PC-9 (cell line): ENCODE results near the gene FGF12.

Experiments
- EZH2 ChIP-seq: fragments of 200-600 bp; sonication (generic); IDR thresholded peaks from 2 replicates; pipeline ENCODE4 v1.8.0; 2017; ENCODE audit warnings: antibody characterized with exemption, low read depth
- TF ChIP-seq, protein P1 (sequence below): fragments of 200-600 bp; sonication (generic); conservative IDR thresholded peaks from 2 replicates; pipeline ENCODE4 v1.6.1; 2017; ENCODE audit warnings: mixed run types, antibody characterized with exemption, mild to moderate bottlenecking, moderate library complexity

DNA sequence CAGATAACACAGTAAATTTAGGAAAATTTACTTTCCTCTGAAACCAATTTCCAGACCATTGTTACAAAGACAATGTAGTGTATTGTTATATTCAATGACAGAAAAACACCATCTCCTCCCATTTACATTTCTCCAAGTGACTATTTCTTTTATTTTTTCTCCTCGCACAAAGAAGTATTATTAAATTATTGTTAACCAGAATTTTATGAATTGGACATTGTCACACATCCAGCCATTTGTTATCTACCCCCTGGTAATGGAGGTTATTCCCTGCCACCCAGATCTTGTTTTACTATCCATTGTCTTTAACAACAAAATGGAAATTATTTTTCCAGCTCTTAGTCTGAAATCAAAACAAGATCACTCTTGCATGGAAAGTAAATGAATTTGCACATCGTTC lies 511.3 kb downstream of the FGF12 start:
- TF ChIP-seq EZH2, result no peak
- TF ChIP-seq, protein P1, sequence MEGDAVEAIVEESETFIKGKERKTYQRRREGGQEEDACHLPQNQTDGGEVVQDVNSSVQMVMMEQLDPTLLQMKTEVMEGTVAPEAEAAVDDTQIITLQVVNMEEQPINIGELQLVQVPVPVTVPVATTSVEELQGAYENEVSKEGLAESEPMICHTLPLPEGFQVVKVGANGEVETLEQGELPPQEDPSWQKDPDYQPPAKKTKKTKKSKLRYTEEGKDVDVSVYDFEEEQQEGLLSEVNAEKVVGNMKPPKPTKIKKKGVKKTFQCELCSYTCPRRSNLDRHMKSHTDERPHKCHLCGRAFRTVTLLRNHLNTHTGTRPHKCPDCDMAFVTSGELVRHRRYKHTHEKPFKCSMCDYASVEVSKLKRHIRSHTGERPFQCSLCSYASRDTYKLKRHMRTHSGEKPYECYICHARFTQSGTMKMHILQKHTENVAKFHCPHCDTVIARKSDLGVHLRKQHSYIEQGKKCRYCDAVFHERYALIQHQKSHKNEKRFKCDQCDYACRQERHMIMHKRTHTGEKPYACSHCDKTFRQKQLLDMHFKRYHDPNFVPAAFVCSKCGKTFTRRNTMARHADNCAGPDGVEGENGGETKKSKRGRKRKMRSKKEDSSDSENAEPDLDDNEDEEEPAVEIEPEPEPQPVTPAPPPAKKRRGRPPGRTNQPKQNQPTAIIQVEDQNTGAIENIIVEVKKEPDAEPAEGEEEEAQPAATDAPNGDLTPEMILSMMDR, result no peak
